Measurements from ENCODE around the gene CSNK1A1L.
"Not testable (repeated sequence)": the region's sequence is repeated elsewhere in the genome, so short reads cannot be mapped to it uniquely, and the experiment has no call there.

Gene CSNK1A1L

DNA sequence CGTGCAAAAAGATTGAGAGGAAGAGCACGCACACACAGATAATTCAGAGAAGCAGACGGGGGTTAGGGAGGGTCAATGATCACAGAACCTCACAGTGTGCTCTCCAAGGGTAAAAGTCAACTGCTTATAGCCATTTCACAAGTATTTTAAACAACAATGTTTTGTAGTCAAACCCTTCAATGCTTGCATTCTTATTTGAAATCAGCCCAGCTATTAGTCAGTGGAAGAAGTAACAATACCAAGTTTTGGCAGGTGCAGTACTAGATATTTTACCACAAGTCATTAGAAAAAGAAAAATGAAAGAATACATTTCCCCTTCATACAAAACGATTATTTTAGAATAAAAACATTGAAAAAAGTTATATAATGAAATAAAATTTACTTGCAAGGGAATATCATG, 2.6 kb downstream of the CSNK1A1L start:
- no peak for DNase-seq

DNA sequence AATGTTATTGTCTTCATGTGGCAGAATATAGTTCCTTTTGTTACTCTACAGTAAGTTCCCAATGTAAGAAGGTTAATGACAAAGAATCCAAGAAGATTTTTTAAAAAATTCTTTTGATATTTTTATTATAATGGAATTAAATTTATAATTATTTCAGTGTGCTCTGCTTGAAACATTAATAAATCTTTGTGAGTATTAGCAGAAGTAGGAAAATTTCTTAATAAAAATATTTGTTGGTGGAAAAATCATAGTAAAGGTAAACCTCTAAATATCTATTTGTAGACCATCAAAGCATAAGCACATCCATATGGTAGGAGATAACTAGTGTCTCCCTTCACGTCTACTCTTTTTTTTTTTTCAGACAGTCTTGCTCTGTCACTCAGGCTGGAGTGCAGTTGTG, 4.3 kb downstream of the CSNK1A1L start:
- DNase-seq: no peak

DNA sequence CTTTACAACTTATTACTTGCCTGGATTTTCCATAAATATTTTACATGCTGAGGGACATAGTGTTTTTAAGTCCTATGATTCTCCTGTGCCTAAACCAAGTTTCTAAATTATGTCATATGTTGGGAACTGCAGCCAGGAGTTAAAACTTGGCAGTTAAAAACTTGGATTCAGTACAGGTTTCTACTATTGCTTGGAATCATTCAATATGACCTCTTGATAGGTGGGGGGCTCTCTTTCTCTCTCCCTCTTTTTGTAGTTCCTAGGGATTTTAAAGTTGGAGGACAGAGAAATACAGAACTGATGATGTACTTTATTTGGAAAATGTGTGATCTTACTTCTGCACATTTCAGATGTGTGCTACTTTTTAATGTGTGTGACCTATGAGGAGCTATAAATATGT, 4.7 kb downstream of the CSNK1A1L start:
- no peak for DNase-seq

DNA sequence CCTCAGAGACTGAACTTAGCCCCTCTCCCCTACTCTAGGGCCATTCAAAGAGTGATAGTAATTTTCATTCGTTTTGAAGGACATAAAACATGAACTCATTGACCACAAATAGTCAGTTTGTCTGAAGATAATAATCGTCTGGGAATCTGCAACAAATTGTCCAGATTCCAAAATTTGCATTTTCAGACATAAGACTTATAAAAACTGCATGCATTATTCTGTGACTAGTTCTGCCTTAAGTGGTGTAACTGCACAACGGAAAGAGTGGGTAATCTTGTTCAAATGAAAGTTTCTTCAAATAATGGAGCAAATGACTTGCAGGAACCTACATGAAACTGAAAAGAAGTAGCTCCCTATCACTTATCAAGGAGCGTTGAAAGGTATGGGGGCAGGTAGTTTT, 8.4 kb downstream of the CSNK1A1L start:
- DNase-seq: no peak

DNA sequence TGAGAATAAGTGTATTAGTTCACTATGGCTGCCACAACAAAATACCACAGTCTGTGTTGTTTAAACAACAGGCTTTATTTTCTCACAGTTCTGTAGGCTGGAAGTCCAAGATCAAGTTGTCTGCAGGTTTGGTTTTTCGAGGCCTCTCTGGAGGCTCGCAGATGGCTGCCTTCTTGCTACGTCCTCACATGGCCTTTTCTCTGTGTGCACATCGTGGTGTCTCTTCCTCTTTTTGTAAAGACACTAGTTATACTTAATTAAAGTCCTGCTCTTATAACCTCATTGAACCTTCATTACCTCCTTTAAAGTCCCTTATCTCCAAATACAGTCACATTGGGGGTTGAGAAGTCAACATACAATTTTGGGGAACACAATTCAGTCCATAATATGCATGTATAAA, 10.6 kb downstream of the CSNK1A1L start:
- no peak for DNase-seq

DNA sequence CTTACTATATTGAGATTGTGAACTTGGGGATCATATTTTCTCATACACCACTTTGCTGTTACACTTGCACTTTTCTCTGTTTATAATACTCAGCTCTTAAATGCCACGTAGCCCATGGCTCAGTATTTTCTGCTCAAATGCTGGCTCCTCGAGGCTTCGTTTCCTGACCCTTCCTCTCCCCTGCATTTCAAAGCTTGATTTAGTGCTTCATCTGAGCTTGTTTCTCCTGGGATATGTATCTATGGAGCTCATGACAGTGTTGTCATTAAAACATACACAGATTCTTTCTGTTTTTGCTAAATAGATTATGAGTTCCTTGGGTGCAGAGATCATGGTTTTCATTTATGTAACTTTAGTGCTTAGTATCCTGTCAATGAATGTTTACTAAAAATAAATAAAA, 11.4 kb downstream of the CSNK1A1L start:
- DNase-seq: no peak

DNA sequence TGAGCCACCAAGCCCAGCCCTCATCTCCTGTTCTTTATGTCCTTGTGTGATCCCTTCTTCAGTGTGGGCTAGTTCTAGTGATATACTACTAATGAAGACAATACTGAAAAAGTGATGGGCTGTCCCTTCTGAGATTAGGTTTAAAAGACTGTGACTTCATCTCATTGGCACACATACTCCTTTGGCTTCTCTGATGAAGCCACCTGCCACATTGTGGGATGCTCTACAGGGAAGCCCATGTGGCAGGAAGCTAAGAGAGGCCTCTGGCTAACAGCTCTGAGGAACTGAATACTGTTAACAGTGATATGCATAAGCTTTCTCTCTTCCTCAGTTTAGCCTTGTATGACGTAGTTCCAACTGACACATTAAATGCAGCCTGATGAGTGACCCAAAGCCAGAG, 13.6 kb downstream of the CSNK1A1L start:
- DNase-seq: no peak

DNA sequence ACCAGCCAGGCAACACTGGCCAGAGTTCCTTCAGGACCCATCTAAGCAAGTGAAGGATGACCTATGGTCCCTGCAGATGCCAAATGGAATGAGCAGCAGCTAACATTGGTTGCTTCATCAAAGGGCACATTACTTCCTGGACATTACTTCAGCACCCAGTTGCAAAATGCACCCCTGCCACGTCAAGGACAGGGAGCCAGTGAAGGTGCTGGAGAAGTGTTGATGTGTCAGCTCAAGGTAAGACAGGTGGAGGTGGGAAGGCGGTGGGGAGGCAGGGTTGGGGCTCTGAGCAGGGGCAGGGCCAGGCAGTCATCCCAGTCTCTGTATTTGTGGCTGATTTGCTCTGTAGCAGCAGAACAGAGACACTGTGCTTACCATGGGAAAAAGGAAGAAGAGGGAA, 14.6 kb downstream of the CSNK1A1L start:
- no peak for DNase-seq

DNA sequence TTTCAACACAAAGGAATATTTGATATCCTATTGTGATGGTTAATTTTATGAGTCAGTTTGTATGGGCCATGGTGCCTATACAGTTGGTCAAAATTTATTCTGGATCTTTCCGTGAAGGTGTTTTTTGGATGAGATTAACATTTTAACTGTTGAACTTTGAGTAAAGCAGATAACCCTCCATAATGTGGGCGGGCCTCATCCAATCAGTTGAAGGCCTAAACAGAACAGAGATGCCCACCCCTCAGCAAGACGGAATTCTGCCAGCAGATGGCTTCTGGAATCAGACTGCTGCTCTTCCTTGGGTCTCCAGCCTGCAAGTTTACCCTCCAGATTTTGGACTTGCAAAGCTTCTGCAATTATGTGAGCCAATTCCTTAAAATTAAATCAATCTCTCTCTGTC, 16.0 kb downstream of the CSNK1A1L start:
- DNase-seq: no peak

DNA sequence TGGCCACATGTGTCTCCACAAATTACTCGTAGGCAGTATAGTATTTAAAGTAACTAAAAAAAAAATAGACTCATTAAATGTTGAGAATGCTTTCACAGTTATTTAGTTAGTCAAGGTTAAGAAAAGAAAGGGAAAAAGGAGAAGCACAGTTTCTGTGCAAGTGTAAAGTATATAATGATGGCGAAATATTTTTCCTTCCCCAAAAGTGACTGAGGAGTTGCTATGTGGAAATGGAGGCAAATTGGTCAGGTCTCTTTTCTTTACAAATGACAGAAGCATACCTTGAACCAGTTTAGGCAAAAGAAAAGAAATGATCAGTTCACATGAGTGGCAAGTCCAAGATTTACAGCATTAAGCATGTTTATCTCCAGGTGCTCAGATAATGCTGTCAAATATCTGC, 18.0 kb downstream of the CSNK1A1L start:
- no peak for DNase-seq

DNA sequence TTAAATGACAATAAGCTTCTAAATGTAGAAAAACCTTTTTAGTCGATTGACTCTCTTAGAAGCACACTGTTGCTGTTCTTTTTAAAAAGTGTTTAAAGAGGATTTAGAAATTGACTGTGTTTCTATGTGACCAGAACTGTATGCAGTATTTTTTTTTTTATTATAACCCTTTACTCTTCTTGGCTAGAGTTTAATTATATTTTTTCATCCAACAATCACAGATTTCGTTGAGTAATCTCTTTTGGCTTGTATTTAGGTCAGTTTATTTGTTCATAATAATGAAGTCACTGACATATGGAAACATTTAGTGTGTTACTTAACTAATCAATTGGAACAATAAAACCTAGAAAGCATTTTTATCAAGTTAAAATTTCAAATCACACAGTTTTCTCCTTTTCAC, 19.9 kb downstream of the CSNK1A1L start:
- DNase-seq: no peak

DNA sequence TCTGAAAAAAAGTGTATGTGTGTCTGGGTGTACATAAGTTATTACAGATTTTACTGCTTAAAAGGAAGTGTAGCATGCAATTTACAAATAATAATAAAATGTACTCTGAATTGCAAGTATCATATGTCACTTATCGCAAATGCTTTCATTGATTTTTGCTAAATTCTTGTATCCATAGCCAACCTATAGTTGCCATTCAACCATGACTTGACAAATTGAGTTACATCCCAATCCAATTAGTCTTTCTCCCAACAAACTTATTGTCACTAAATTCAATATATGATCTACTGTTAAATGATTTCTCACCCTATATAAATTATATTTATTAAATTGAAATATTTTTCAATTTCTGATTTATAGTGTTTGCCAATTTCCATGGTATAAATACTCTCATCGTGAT, 28.6 kb downstream of the CSNK1A1L start:
- no peak for DNase-seq

DNA sequence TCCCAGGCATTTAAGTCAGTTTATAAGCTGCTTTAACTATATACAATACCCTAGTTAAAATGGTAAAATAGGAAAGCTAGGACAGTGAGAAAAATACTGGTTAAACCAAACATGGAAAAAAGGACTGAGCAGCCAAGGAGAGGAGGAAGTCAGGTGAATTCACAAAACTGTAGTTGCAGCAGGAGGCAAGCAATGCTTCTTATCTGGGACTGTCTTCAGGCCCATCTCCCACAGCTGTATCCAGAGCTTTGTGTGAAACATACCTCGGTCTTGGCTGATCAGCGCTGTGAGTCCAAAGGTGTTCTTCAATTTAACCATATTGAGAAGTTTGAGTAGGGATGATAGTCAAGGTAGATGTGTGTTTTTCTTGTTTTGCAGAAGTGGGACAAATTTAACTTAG, 30.3 kb downstream of the CSNK1A1L start:
- no peak for DNase-seq

DNA sequence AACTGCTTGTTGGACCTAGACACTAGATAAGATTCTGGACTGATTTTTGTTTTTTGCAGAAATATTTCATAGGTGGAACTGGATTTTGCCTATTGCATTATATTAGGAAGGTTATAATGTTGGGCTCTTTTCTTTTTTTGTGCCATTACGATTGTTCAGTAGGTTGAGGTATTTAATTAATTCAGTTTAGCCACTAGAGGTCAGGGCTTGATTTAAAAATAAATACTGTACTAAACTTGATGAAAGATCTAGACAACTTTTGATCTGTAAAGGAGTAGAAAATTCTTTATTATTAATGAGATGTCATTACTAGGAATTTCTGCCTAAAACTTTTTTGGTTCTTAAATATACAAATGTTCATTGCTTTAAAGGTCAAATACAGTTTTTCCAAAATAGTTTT, 30.8 kb downstream of the CSNK1A1L start:
- DNase-seq: no peak

DNA sequence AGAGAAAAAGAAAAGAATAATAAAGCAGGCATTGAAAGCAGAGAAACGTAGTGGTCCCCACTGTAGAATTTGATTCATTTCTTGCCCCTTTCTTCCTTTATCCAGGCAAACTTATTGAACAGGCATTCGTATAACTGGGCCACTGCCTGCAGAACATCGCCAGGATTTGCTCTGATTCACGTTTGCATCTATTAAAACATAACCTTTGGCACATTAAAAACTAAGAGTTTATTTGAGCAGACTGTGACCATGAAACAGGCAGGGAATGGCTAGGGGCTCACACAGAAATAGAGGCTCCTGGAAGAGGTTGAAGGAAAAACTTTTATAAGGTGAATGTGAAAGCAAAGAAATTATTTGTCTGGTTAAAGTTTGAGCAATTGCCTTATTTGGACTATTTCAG, 33.4 kb downstream of the CSNK1A1L start:
- no peak for DNase-seq

DNA sequence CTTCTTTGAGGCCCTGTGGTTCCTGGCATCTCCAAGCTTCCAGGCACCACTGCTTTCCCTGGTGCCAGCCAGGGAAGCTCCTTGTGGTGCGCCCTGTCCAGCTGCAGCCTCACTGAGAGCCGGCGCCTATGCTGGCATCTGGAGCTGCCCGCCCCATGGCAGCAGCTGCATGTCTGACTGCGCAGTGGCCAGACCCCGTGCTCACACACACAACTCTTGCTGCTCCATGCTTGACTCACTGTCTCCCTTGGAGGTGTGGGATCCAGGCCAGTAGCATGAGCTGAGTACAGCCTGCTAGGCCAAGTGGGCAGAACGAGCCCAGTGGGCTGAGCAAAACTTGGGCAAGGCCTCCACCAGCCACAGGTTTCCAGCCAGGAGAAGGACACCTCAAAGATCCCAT, 34.5 kb downstream of the CSNK1A1L start:
- no peak for DNase-seq

DNA sequence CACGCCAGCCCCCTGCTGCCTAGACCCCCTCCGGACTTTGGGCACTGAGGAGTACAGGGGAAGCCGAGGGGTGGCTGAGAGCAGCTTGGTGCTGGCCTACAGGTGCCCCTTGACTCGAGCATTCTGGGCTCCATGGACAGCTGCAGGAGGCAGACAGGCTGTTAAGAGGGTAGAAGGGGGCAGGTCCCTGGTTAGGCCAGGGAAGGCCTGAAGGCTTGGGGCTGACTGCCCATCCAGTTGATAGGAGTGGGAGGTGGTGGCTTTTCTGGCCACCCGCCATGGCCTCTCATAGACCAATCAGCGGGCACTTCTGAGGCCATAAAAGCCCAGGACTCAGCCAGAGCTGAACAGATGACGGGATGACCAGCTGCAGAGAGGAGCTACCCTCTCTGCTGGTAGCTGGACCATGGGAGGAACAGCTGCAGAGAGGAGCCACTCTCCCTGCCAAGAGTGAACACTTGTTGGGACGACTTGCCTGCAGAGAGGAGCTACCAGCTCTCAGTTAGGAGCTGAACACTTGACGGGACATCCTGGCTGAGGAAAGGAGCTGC, 35.2 kb downstream of the CSNK1A1L start:
- DNase-seq: no peak

DNA sequence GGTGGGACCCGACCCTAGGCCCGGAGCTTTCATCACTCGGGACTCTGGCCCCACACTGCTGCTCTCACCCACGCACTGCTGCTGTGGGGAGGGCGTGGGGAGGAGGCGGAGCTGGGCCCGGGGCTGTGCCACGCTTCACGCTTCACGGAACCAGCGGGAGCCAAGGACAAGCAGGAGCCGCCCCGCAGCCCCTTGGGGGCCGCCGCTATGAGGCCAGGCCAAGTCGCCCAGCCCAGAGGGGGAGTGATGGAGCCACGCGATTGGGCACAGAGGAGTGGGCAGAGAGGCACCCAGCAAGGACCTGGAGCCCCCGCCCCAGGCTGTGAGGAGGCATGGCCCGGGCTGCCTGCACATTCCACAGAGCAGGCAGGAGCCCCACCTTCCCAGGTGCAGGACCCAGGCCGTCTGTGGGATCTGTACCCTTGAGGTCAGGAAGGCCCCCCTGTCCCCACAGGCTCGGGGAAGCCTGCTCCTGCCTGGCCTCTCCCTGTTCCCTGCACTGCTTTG, 35.8 kb downstream of the CSNK1A1L start:
- DNase-seq: no peak

DNA sequence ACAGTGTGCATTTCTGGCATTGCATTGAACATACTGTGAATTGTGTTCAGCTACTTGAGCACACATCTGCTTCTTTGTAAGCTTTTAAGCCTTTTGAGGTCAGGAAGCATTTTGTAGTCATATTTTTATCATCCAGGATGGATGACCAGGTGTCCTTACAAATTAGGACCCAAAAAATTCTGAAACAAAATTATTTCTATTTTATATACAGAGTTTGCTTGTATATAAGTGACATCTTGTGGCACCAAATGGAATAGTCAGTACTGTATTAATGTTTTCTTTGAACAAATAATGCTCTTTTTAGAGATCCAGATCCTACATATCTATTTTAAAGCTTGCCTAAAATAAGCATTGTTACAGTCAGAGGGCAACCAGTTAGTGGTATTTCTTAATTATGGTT, 36.5 kb downstream of the CSNK1A1L start:
- DNase-seq: no peak

DNA sequence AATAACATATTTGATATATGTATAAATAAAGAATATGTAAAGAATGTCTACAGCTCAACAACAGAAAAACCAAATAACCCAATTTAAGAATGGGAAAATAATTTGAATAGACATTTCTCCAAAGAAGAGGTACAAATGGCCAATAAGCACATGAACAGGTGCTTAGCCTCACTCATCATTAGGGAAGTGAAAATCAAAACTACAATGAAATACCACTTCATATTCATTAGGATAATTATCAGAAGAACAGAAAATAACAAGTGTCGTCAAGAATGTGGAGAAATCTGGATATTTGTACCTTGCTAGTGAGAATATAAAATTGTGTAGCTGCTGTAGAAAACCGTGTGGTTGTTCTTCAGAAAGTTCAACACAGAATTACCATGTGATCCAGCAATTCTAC, 37.6 kb downstream of the CSNK1A1L start:
- no peak for DNase-seq

DNA sequence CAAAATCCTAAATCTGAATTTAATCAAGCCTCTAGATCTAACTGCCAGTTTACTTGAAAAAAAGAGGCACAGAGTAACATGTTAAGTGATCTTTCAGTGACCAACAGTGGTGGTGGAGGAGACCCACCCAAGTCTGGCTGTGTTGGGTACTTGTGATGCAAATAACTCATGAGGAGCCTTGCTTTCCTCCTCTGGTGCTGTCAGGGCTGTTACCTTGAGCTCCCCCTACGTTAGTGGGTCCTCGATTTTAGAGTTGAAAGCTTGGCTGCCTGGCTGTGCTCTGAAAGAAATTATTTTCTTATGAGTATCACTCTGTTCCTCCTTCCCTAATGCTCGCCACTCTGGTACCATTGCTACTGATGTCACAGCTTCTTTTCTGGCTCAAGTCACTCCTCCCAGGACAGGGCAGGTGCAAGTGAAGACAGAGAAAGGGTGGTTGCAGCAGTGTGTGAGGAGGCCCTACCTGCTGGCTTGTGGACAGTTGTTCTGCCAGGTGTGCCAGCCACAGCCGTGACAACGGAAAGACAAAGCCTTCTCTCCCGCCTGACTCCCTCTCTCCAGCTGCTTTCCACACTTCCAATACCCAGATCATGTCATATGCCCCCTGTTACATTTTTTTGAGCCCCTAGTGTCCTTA, 39.5 kb downstream of the CSNK1A1L start:
- no peak for DNase-seq

DNA sequence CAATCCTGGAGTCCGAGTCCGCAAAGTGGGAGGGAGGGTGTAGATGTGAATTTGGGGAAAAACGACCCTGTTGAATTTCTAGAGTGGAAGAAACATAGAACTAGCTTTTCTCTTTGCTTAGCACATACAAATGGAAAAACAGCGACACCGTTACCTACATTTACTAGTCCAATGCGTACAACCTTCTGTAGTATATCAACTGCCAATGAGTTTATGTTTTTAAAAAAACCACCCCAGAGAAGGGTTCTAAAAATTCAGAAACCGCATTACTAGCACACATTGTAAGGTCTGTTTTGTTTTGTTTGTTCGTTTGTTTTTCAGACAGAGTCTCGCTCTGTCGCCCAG, 45.6 kb downstream of the CSNK1A1L start:
- DNase-seq: no peak

DNA sequence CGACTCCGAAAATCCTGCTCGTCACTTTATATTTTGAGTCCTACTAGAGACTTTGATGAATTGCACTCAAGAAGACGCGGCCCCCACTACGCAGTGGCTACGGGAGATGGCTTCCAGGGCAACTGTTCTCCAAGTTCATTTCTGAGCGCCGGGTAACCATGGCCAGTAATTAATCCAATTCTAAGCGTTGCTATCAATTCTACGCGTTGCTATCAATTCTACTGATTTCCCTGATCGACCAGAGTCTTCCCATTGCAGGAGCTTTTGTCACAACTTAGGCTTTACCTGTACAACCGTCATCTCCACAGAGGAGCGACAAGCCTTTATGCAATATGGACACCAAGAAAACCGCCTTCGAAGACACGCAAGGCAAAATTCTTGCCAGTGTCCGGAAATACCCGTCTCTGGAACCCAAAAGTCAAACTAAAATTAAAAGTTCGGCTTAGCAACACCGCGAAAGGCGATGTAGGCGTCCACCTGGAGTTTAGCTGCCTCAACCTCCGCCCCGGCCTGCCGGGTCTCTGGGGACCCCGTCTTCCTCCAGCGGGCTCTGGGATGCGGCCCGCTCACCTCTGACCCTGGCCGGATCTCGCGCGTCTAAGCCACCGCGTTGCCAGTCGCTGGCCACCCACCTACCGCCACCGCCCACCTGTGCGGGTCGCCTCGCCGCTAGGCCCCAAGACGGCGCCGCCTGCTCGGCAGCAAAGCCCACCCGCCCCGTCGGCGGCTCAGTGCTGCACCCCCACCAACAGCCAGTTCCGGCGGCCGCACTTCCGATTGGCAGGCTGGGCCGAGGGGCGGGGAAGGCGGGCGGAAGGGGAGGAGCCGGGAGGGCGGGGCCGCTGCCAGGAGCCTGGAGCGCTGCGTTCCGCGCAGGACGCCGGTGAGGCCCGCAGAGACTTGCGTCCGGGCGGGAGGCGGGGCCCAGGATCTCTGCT, 46.3 kb downstream of the CSNK1A1L start, which contains the start of gene SUPT20H:
Gene SUPT20H, minus strand, starts transcription at position 779 of the 938 bp plus-strand sequence. CDS start 8,198 bp downstream, outside the sequence.
- peak; percentile 71 for DNase-seq

DNA sequence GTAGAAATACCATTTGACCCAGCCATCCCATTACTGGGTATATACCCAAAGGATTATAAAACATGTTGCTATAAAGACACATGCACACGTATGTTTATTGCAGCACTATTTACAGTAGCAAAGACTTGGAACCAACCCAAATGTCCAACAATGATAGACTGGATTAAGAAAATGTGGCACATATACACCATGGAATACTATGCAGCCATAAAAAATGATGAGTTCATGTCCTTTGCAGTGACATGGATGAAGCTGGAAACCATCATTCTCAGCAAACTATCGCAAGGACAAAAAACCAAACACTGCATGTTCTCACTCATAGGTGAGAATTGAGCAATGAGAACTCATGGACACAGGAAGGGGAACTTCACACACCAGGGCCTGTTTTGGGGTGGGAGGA, 49.2 kb downstream of the CSNK1A1L start:
- DNase-seq: not testable (repeated sequence)
